Coronary artery (tissue), 2 donors: Measurements from ENCODE around the gene SUSD5.

ENCODE experiments used
- DNase-seq: peaks from one replicate; pipeline ENCODE4 v3.0.0-alpha.2; 2017; ENCODE audit warnings: low spot score
- H3K27ac ChIP-seq, 2 donors: fragments of 200-600 bp; sonication (generic); one replicate each; pipeline ENCODE4 v1.5.1; 2016 to 2019
- H3K4me3 ChIP-seq: fragments of 200-600 bp; sonication (generic); 2 replicates; pipeline ENCODE4 v1.5.1; 2016; ENCODE audit warnings: mild to moderate bottlenecking, moderate library complexity
- CTCF ChIP-seq: fragments of 200-600 bp; sonication (generic); IDR thresholded peaks from one replicate; pipeline ENCODE4 v1.5.1; 2019; ENCODE audit warnings: antibody characterized with exemption

The SUSD5 gene

GRCh38 chr3:33159234-33159633 is 59.4 kb downstream of the SUSD5 start:
- H3K27ac ChIP-seq = peak overlapping the region in 1 of 2 donors; percentile 26
- TF ChIP-seq CTCF = no peak
- no peak overlapping the region for H3K4me3 ChIP-seq
- no peak for DNase-seq

- no peak for TF ChIP-seq CTCF
- Histone ChIP-seq H3K4me3 (no peak overlapping the region), H3K27ac (no peak overlapping the region)
- no peak for DNase-seq
Measured at GRCh38 chr3:33155301-33155700, 63.3 kb downstream of the SUSD5 start.

- peak overlapping the region in 1 of 2 donors; percentile 78 for H3K27ac ChIP-seq
- H3K4me3 ChIP-seq = no peak overlapping the region
- DNase-seq = no peak
- TF ChIP-seq CTCF = no peak
Measured at GRCh38 chr3:33153782-33154181, 64.8 kb downstream of the SUSD5 start.

GRCh38 chr3:33152363-33153360 is 65.9 kb downstream of the SUSD5 start:
- no peak overlapping the region for H3K4me3 ChIP-seq
- peak overlapping the region; percentile 48 to 78 for H3K27ac ChIP-seq
- no peak for TF ChIP-seq CTCF
- DNase-seq = no peak

GRCh38 chr3:33149342-33149741 is 69.3 kb downstream of the SUSD5 start:
- Histone ChIP-seq H3K4me3 (no peak overlapping the region), H3K27ac (no peak overlapping the region)
- DNase-seq = no peak
- TF ChIP-seq CTCF = no peak

- Histone ChIP-seq H3K4me3 (no peak overlapping the region), H3K27ac (peak overlapping the region; percentile 53 to 59)
- TF ChIP-seq CTCF = no peak
- DNase-seq = no peak
Measured at GRCh38 chr3:33146791-33147445, 71.7 kb downstream of the SUSD5 start.
